HepG2 (cell line): ENCODE data around the gene TLN1.

ENCODE experiments used
- CEBPB ChIP-seq: IDR thresholded peaks from 2 replicates; pipeline ENCODE4 v1.6.1; 2011; ENCODE audit warnings: low read depth, low read length, improper control_type of control experiment, borderline replicate concordance
- CREB1 ChIP-seq, 2 experiments: fragments of 450-650 bp in 1 of 2; IDR thresholded peaks; 2 replicates each; pipeline ENCODE4 v1.6.1; 2016 to 2017; ENCODE audit warnings: control low read depth in 1 of 2, mild to moderate bottlenecking in 1 of 2, missing compliant biosample characterization in 1 of 2, missing genetic modification characterization in 1 of 2
- E2F5 ChIP-seq: sonication (generic); formaldehyde crosslinking; conservative IDR thresholded peaks from 2 replicates; pipeline ENCODE4 v1.4.0; 2020; ENCODE audit warnings: missing genetic modification reagents
- PCBP2 ChIP-seq: fragments of 200-400 bp; formaldehyde crosslinking; optimal IDR thresholded peaks from 2 replicates; pipeline ENCODE3; 2018; ENCODE audit warnings: low read length, low read depth; ENCODE audit not compliant: poor library complexity, severe bottlenecking
- RAD21 ChIP-seq: fragments of 450-650 bp; formaldehyde crosslinking; IDR thresholded peaks from 2 replicates; pipeline ENCODE4 v1.5.0; 2020; ENCODE audit warnings: mild to moderate bottlenecking
- TCF12 ChIP-seq, 2 experiments: fragments of 450-650 bp in 1 of 2; sonication (generic) in 1 of 2; formaldehyde crosslinking in 1 of 2; IDR thresholded peaks; 2 replicates each; pipeline versions ENCODE4 v1.6.1 to v1.8.0; 2017 to 2022; ENCODE audit warnings: antibody characterized with exemption in 1 of 2, mild to moderate bottlenecking in 1 of 2, missing genetic modification reagents in 1 of 2, moderate library complexity in 1 of 2
- USF2 ChIP-seq, 2 experiments: sonication (generic) in 1 of 2; formaldehyde crosslinking in 1 of 2; IDR thresholded peaks; 2 replicates each; pipeline versions ENCODE4 v1.5.1 to v1.6.1; 2011 to 2020; ENCODE audit warnings: borderline replicate concordance in 1 of 2, low read depth in 1 of 2, low read length in 1 of 2, mild to moderate bottlenecking in 1 of 2, missing genetic modification reagents in 1 of 2, moderate library complexity in 1 of 2
- ZNF331 ChIP-seq: sonication (generic); formaldehyde crosslinking; IDR thresholded peaks from 2 replicates; pipeline ENCODE4 v1.4.0; 2020; ENCODE audit warnings: missing genetic modification reagents
- ZNF34 ChIP-seq: sonication (generic); formaldehyde crosslinking; IDR thresholded peaks from 2 replicates; pipeline ENCODE4 v1.4.0; 2020; ENCODE audit warnings: mild to moderate bottlenecking, missing genetic modification reagents, borderline replicate concordance
- TF ChIP-seq, protein P1 (sequence below): sonication (generic); formaldehyde crosslinking; IDR thresholded peaks from 2 replicates; pipeline ENCODE4 v1.4.0; 2020; ENCODE audit warnings: missing genetic modification reagents

GRCh38 chr9:35748858-35749514 is 17.0 kb upstream of the TLN1 start, which contains the start of the genes GBA2 and RGP1:
- TF ChIP-seq E2F5 (CRISPR knock-in tag) (no peak), RAD21 (CRISPR knock-in tag) (no peak; the same call in 1 of the 2 replicates), ZNF331 (no peak), ZNF34 (CRISPR knock-in tag) (no peak), TCF12 (IDR thresholded peaks at IDR 0.05) (no peak), TCF12 (CRISPR knock-in tag; IDR thresholded peaks at IDR 0.05) (no peak), CREB1 (IDR thresholded peaks at IDR 0.05) (no peak; the same call in 1 of the 2 replicates), CREB1 (CRISPR knock-in tag; IDR thresholded peaks at IDR 0.05) (no peak), PCBP2 (no peak), CEBPB (no peak), USF2 (IDR thresholded peaks at IDR 0.05; ENCODE audit: low read depth, low read length) (no peak), USF2 (CRISPR knock-in tag; IDR thresholded peaks at IDR 0.05; ENCODE audit: borderline replicate concordance) (no peak)
- TF ChIP-seq, protein P1, sequence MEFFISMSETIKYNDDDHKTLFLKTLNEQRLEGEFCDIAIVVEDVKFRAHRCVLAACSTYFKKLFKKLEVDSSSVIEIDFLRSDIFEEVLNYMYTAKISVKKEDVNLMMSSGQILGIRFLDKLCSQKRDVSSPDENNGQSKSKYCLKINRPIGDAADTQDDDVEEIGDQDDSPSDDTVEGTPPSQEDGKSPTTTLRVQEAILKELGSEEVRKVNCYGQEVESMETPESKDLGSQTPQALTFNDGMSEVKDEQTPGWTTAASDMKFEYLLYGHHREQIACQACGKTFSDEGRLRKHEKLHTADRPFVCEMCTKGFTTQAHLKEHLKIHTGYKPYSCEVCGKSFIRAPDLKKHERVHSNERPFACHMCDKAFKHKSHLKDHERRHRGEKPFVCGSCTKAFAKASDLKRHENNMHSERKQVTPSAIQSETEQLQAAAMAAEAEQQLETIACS (CRISPR knock-in tag) = no peak
